ENCODE measurements around the gene TSPO. TPM values are rescaled to one million over a fixed set of nuclear protein-coding genes. Genes with fewer than 3 reads are reported as not detected.

The TSPO gene
- total RNA-seq, 4 donors from 2014 or later, result 307 to 452 (median 365) TPM

DNA sequence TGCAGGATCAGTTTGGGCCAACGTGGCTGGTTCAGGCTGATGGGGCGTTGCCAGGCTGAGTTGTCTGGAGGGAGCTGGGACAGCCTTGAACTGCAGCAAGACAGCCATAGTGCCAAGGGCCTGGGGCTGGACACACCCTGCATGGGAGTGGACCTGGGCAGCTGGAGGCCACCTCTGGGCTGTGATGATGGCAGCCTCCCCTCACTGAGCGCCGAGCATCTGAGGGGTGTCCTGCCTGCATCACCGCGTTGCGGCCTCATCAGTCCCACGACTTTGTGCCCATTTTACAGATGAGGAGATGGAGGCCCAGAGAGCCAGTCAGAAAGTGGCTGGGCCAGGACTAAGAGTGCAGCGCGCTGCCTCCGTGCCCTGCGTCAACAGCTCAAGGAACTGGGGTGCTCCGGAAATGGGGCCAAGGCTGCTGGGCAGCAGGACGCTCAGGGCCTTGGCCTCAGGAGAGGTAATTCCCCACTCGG lies 590 bp upstream of the TSPO start:
- no peaks in the 10 kb centered on the region for H3K27me3 ChIP-seq
- in situ Hi-C loops (cut with MboI; ENCODE audit: low pct_ligation_motif_present in 1 of 4, low pct_unique_long_range_greater_than_20kb in 1 of 4, low sequenced_read_pairs in 3 of 4) (no loop called here), intact Hi-C loops (cut with DNase I; ENCODE audit: low total_unique reads) (no loop called here)
- no peaks in the 10 kb centered on the region for H3K36me3 ChIP-seq
- 51 to 71% methylated on average over 7 to 15 of the region's 15 CpGs for WGBS, 2 donors (ENCODE audit: low coverage in 1 of 2)
- peaks cover 14 to 47% (median 35%) of the 10 kb centered on the region in 4 donors for H3K4me1 ChIP-seq
- no peak for DNase-seq
- TF ChIP-seq EP300 (IDR thresholded peaks at IDR 0.05; ENCODE audit: low read depth) (no peak), POLR2AphosphoS5 (IDR thresholded peaks at IDR 0.05) (no peak), POLR2A (IDR thresholded peaks at IDR 0.05) (no peak)
- TF ChIP-seq, protein P1, sequence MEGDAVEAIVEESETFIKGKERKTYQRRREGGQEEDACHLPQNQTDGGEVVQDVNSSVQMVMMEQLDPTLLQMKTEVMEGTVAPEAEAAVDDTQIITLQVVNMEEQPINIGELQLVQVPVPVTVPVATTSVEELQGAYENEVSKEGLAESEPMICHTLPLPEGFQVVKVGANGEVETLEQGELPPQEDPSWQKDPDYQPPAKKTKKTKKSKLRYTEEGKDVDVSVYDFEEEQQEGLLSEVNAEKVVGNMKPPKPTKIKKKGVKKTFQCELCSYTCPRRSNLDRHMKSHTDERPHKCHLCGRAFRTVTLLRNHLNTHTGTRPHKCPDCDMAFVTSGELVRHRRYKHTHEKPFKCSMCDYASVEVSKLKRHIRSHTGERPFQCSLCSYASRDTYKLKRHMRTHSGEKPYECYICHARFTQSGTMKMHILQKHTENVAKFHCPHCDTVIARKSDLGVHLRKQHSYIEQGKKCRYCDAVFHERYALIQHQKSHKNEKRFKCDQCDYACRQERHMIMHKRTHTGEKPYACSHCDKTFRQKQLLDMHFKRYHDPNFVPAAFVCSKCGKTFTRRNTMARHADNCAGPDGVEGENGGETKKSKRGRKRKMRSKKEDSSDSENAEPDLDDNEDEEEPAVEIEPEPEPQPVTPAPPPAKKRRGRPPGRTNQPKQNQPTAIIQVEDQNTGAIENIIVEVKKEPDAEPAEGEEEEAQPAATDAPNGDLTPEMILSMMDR (IDR thresholded peaks at IDR 0.05), result no peak
- H3K4me3 ChIP-seq, result peak overlapping the region; percentile 60 to 95 (median 70)
- H3K27ac ChIP-seq, result peak overlapping the region; percentile 90 to 94 (median 94)
- H3K9me3 ChIP-seq, result no peaks in the 10 kb centered on the region

DNA sequence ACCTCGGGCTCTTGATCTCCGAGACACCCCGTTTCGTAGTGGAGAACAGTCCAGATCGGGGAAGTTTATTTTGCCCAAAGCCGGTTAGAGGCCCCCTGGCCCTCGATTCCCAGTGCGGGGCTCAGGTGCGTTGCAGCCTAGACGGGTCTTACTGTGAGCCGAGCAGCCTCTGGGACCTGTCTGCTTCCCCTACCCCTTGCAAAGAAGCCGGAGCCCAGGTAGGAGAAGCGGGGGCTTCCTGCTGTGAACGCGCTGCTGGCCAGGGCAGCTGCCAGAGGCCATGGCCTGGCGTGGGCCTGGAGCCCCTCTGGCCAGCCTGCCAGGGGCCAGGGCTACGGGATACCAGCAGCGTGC lies 621 bp downstream of the TSPO start:
- Histone ChIP-seq H3K4me1 (peaks cover 14 to 50% (median 37%) of the 10 kb centered on the region in 4 donors), H3K4me3 (peak overlapping the region; percentile 60 to 95 (median 70)), H3K27ac (peak overlapping the region; percentile 90 to 94 (median 94)), H3K9me3 (no peaks in the 10 kb centered on the region), H3K36me3 (no peaks in the 10 kb centered on the region), H3K27me3 (no peaks in the 10 kb centered on the region)
- TF ChIP-seq POLR2A (IDR thresholded peaks at IDR 0.05) (no peak), POLR2AphosphoS5 (IDR thresholded peaks at IDR 0.05) (no peak), EP300 (IDR thresholded peaks at IDR 0.05; ENCODE audit: low read depth) (no peak)
- TF ChIP-seq, protein P1 (IDR thresholded peaks at IDR 0.05), result no peak
- intact Hi-C loops (cut with DNase I; ENCODE audit: low total_unique reads) (no loop called here), in situ Hi-C loops (cut with MboI; ENCODE audit: low pct_ligation_motif_present in 1 of 4, low pct_unique_long_range_greater_than_20kb in 1 of 4, low sequenced_read_pairs in 3 of 4) (no loop called here)
- no peak for DNase-seq
- WGBS, 2 donors (ENCODE audit: low coverage in 1 of 2), result 17% methylated on average over 18 of the region's 18 CpGs; no CpG with 5 or more reads in 1 of the 2 donors

DNA sequence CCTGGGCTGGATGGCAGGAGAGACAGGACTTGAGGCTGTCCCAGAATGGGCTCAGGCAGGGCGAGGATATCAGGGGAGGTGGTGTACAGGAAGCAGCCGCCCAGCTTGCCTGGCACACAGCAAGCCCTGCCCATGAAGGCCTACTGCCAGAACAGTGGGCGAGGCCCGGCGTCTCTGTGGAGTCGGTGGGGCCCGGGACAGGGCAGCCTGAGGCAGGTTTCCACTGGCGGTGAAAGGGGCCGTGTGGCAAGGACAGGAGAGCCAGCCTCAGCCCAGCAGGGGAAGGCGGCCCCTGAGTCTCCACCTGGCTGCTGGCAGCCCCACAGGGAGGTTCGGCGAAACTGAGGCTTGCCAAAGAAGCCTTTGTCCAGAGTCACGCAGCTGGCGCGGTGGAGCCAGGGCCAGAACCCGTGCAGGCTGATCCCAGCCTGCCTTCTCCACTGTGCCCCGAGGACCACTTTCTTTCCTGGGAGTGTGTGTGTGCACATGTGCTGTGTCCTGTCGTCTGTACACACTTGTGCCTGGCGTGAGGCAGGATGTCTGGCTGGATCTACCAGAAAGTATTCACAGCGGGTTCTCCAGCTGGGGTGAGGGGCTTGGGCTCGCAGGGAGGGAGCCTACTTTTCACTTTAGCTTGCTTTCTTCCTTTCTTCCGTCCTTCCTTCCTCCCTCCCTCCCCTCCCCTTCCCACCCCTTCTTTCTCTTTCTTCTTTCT lies 1.2 kb downstream of the TSPO start:
- H3K4me1 ChIP-seq, result peaks cover 14 to 55% (median 40%) of the 10 kb centered on the region in 4 donors
- in situ Hi-C loops (cut with MboI; ENCODE audit: low pct_ligation_motif_present in 1 of 4, low pct_unique_long_range_greater_than_20kb in 1 of 4, low sequenced_read_pairs in 3 of 4), result no loop called here
- no peaks in the 10 kb centered on the region for H3K36me3 ChIP-seq
- intact Hi-C loops (cut with DNase I; ENCODE audit: low total_unique reads), result no loop called here
- H3K4me3 ChIP-seq, result peak overlapping the region; percentile 60 to 95 (median 70)
- H3K27ac ChIP-seq, result peak overlapping the region; percentile 90 to 94 (median 94)
- H3K9me3 ChIP-seq, result no peaks in the 10 kb centered on the region
- WGBS, 2 donors (ENCODE audit: low coverage in 1 of 2), result 10% methylated on average over 22 of the region's 22 CpGs; no CpG with 5 or more reads in 1 of the 2 donors
- peak; percentile 88 for DNase-seq
- H3K27me3 ChIP-seq, result no peaks in the 10 kb centered on the region
- peak; percentile 69 for TF ChIP-seq POLR2A (IDR thresholded peaks at IDR 0.05)
- peak in 2 of 3 donors; percentile 62 to 79 for TF ChIP-seq POLR2AphosphoS5 (IDR thresholded peaks at IDR 0.05)
- no peak for TF ChIP-seq EP300 (IDR thresholded peaks at IDR 0.05; ENCODE audit: low read depth)

DNA sequence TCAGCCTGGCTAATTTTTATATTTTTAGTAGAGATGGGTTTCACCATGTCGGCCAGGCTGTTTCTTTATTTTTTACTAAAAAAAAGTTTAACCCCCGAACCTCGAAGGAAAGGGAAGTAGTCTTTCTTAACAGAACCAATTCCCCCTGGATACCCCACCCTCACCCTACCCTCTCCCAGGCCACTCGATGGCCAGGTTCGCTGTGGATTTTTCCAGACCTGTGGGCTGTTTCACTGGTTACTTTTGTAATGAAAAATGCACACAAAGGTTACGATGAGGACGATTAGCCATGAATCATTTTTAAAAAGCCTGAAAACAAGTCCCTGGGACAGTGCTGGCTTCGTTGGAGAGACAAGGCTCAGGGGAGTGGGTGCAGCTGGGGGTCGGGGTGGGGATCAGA lies 2.5 kb downstream of the TSPO start:
- TF ChIP-seq POLR2A (IDR thresholded peaks at IDR 0.05), result no peak
- no peak for TF ChIP-seq EP300 (IDR thresholded peaks at IDR 0.05; ENCODE audit: low read depth)
- TF ChIP-seq, protein P1 (IDR thresholded peaks at IDR 0.05), result no peak
- no peak for TF ChIP-seq POLR2AphosphoS5 (IDR thresholded peaks at IDR 0.05)
- WGBS, 2 donors (ENCODE audit: low coverage in 1 of 2), result 67 to 68% methylated on average over 9 of the region's 9 CpGs
- no peak for DNase-seq
- intact Hi-C loops (cut with DNase I; ENCODE audit: low total_unique reads) (no loop called here), in situ Hi-C loops (cut with MboI; ENCODE audit: low pct_ligation_motif_present in 1 of 4, low pct_unique_long_range_greater_than_20kb in 1 of 4, low sequenced_read_pairs in 3 of 4) (no loop called here)
- H3K4me3 ChIP-seq, result no peak overlapping the region
- H3K27ac ChIP-seq, result peak overlapping the region in 1 of 4 donors; percentile 25
- H3K27me3 ChIP-seq, result no peaks in the 10 kb centered on the region
- H3K36me3 ChIP-seq, result no peaks in the 10 kb centered on the region
- H3K9me3 ChIP-seq, result no peaks in the 10 kb centered on the region
- peaks cover 16 to 62% (median 53%) of the 10 kb centered on the region in 4 donors for H3K4me1 ChIP-seq
